HepG2 (cell line): ENCODE data around the gene CREG1. TPM values are rescaled to one million over a fixed set of nuclear protein-coding genes. Genes with fewer than 3 reads are reported as not detected.

Experiments used
- ATAC-seq: fragments of 200-7000 bp; cut with Tn5 transposase; 3 replicates; pipeline ENCODE4 v1.9.1; 2020; ENCODE audit warnings: mild to moderate bottlenecking, moderate library complexity
- BruUV-seq: library from RNA; stranded (reverse); fragments of 400-500 nt; replicated peaks from 2 replicates; lab custom pipeline; 2021; lab: Mats Ljungman, UMichigan
- CTCF ChIA-PET: fragments of 300-600 bp; formaldehyde crosslinking; extraction: SDS; loops from one replicate; lab custom pipeline; 2021; ENCODE audit warnings: low total read pairs, inconsistent platforms, low intra/inter-chr PET ratio; lab: Yijun Ruan, JAX
- POLR2A ChIA-PET: fragments of 350-600 bp; sonication (Branson Sonifier 250); formaldehyde crosslinking; loops from one replicate; lab custom pipeline; 2020; ENCODE audit warnings: antibody characterized with exemption, inconsistent platforms; lab: Yijun Ruan, JAX
- DNase-seq: peaks from one replicate; pipeline ENCODE4 v3.0.0-alpha.2; 2015; ENCODE audit warnings: low spot score
- FAIRE-seq: peaks from 3 replicates; lab custom pipeline; 2011; peaks lifted over from hg19 to GRCh38; lab: Jason Lieb, UNC
- H2AFZ ChIP-seq: one replicate; pipeline ENCODE4 v1.6.1; 2011; ENCODE audit warnings: low read length, inconsistent platforms
- H3K27ac ChIP-seq: fragments of 300-600 bp; 3 replicates; pipeline ENCODE4 v1.8.0; 2011; ENCODE audit warnings: mixed run types, mild to moderate bottlenecking, mixed read lengths, low read length, inconsistent platforms; ENCODE audit not compliant: insufficient read depth; ENCODE audit errors: extremely low read length
- H3K27me3 ChIP-seq, 2 experiments: fragments of 200-600 bp in 1 of 2; 2 replicates in 1 of 2; 3 replicates in 1 of 2; pipeline versions ENCODE4 v1.6.0 to v1.8.0; 2011; ENCODE audit warnings: low read length in 2 of 2, mild to moderate bottlenecking in 2 of 2, moderate library complexity in 2 of 2, inconsistent platforms in 1 of 2; ENCODE audit not compliant: insufficient read depth in 2 of 2, control insufficient read depth in 1 of 2
- H3K36me3 ChIP-seq, 2 experiments: fragments of 200-600 bp in 1 of 2; replicated peaks in 1 of 2; 2 replicates in 1 of 2; 3 replicates in 1 of 2; pipeline versions ENCODE4 v1.5.1 to v1.8.0; 2011; ENCODE audit warnings: low read length in 2 of 2, inconsistent platforms in 1 of 2; ENCODE audit not compliant: insufficient read depth in 2 of 2, control insufficient read depth in 1 of 2
- H3K4me1 ChIP-seq: 2 replicates; pipeline ENCODE4 v1.5.1; 2012; ENCODE audit warnings: low read length, inconsistent platforms; ENCODE audit not compliant: insufficient read depth
- H3K4me2 ChIP-seq: 2 replicates; pipeline ENCODE4 v1.6.0; 2011; ENCODE audit warnings: low read depth, low read length, inconsistent platforms
- H3K4me3 ChIP-seq, 3 experiments: fragments of 200-600 bp in 1 of 3; sonication (generic), shearing (Covaris generic) in 1 of 3; replicated peaks in 1 of 3; 2 replicates each; pipeline ENCODE4 v1.5.1; 2011 to 2016; ENCODE audit warnings: low read length in 3 of 3, inconsistent platforms in 2 of 3, low read depth in 2 of 3, mild to moderate bottlenecking in 2 of 3, control low read depth in 1 of 3, mixed read lengths in 1 of 3; ENCODE audit not compliant: insufficient read depth in 1 of 3
- H3K79me2 ChIP-seq: one replicate; pipeline ENCODE4 v1.6.1; 2011; ENCODE audit warnings: low read length, inconsistent platforms; ENCODE audit not compliant: insufficient read depth
- H3K9ac ChIP-seq: 2 replicates; pipeline ENCODE4 v1.6.0; 2011; ENCODE audit warnings: mild to moderate bottlenecking, low read depth, low read length, inconsistent platforms; ENCODE audit not compliant: insufficient read depth
- H3K9me3 ChIP-seq: 2 replicates; pipeline ENCODE4 v1.5.1; 2012; ENCODE audit warnings: mild to moderate bottlenecking, low read length
- H4K20me1 ChIP-seq: 2 replicates; pipeline ENCODE4 v1.6.0; 2011; ENCODE audit warnings: inconsistent platforms, mild to moderate bottlenecking, low read length, moderate library complexity; ENCODE audit not compliant: insufficient read depth
- CSRNP2 ChIP-seq: sonication (generic); formaldehyde crosslinking; conservative IDR thresholded peaks from 2 replicates; pipeline ENCODE4 v1.8.0; 2022; ENCODE audit warnings: low read depth, missing genetic modification reagents
- HMG20A ChIP-seq: IDR thresholded peaks from 2 replicates; pipeline ENCODE4 v1.6.1; 2016; ENCODE audit warnings: borderline replicate concordance
- HNF1A ChIP-seq, 2 experiments: sonication (generic) in 1 of 2; formaldehyde crosslinking in 1 of 2; IDR thresholded peaks; 2 replicates each; pipeline versions ENCODE4 v1.4.0 to v1.6.1; 2016 to 2020; ENCODE audit warnings: borderline replicate concordance in 1 of 2, low read depth in 1 of 2, mild to moderate bottlenecking in 1 of 2, missing genetic modification reagents in 1 of 2
- HOXD1 ChIP-seq: sonication (generic); formaldehyde crosslinking; IDR thresholded peaks from 2 replicates; pipeline ENCODE4 v1.5.0; 2020; ENCODE audit warnings: missing genetic modification reagents
- KDM6A ChIP-seq: IDR thresholded peaks from 2 replicates; pipeline ENCODE4 v1.6.1; 2016; ENCODE audit warnings: low read depth
- MAFK ChIP-seq, 2 experiments: IDR thresholded peaks in 1 of 2; conservative IDR thresholded peaks in 1 of 2; 2 replicates each; pipeline ENCODE4 v1.6.1; 2011; ENCODE audit warnings: improper control_type of control experiment in 2 of 2, low read length in 2 of 2
- THAP11 ChIP-seq: IDR thresholded peaks from 2 replicates; pipeline ENCODE4 v1.6.1; 2016; ENCODE audit warnings: missing biosample characterization, missing genetic modification reagents
- ZBTB21 ChIP-seq: sonication (generic); formaldehyde crosslinking; IDR thresholded peaks from 2 replicates; pipeline ENCODE4 v1.4.0; 2020; ENCODE audit warnings: missing genetic modification reagents
- ZFP36L2 ChIP-seq: sonication (generic); formaldehyde crosslinking; IDR thresholded peaks from 2 replicates; pipeline ENCODE4 v1.4.0; 2020; ENCODE audit warnings: missing genetic modification reagents
- ZFP41 ChIP-seq: sonication (generic); formaldehyde crosslinking; IDR thresholded peaks from 2 replicates; pipeline ENCODE4 v1.4.0; 2020; ENCODE audit warnings: mild to moderate bottlenecking, missing genetic modification reagents, borderline replicate concordance
- ZNF740 ChIP-seq: sonication (generic); formaldehyde crosslinking; IDR thresholded peaks from 2 replicates; pipeline ENCODE4 v1.4.0; 2020; ENCODE audit warnings: missing genetic modification reagents
- ZNF781 ChIP-seq: sonication (generic); formaldehyde crosslinking; IDR thresholded peaks from 2 replicates; pipeline ENCODE4 v1.5.1; 2020; ENCODE audit warnings: borderline replicate concordance, mild to moderate bottlenecking, missing genetic modification reagents; ENCODE audit errors: not compliant biosample characterization
- ZNF83 ChIP-seq: sonication (generic); formaldehyde crosslinking; IDR thresholded peaks from 2 replicates; pipeline ENCODE4 v1.4.0; 2020; ENCODE audit warnings: missing genetic modification reagents, mild to moderate bottlenecking, borderline replicate concordance
- WGBS: methylation state at CpG from one replicate; pipeline ENCODE4 v1.1.6; 2017; ENCODE audit warnings: low lambda C conversion rate; 5-methylcytosine and 5-hydroxymethylcytosine counted together
- in situ Hi-C: cut with HindIII; loops from 2 replicates; pipeline ENCODE4 v1.10.0; 2017; ENCODE audit warnings: low pct_unique_long_range_greater_than_20kb; ENCODE audit not compliant: extremely low pct_ligation_motif_present
- intact Hi-C: fragments of 100-400 bp; cut with micrococcal nuclease; formaldehyde crosslinking; loops from one replicate; pipeline ENCODE4 v1.10.0; 2022; ENCODE audit not compliant: unreplicated experiment
- polyA plus RNA-seq, 8 experiments: library from polyadenylated mRNA; depleted of rRNA in 3 of 8; stranded (reverse) in 7 of 8; unstranded in 1 of 8; fragments of >200 nt; fragmentation: Illumina TruSeq in 4 of 8; extraction: Trizol in 4 of 8; gene quantifications; 2 replicates each; pipeline versions ENCODE4 v1.2.1 to v1.2.3, GENCODE V29; 2011 to 2016; ENCODE audit warnings: low read depth in 4 of 8, missing spikeins in 1 of 8, mixed read lengths in 1 of 8; ENCODE audit not compliant: insufficient read depth in 1 of 8
- total RNA-seq, 5 experiments: library from RNA; depleted of rRNA; stranded (reverse); fragments of >200 nt; fragmentation: Illumina TruSeq; extraction: Trizol; gene quantifications; 2 replicates each; pipeline ENCODE4 v1.2.3, GENCODE V29; 2016; ENCODE audit warnings: low read depth in 1 of 5
- TF ChIP-seq, protein P1 (sequence below): sonication (generic); formaldehyde crosslinking; IDR thresholded peaks from 2 replicates; pipeline ENCODE4 v1.5.0; 2020; ENCODE audit warnings: missing genetic modification reagents
- TF ChIP-seq, protein P2 (sequence below): sonication (generic); formaldehyde crosslinking; IDR thresholded peaks from 2 replicates; pipeline ENCODE4 v1.4.0; 2020; ENCODE audit warnings: mild to moderate bottlenecking, missing genetic modification reagents, borderline replicate concordance

CREG1 gene
- total and polyA plus RNA-seq, 2 of the 13 experiments (the other 11 are each of a cell fraction or from before 2014, with no cell fraction given), result 31.3 to 33.5 TPM

- H3K9ac ChIP-seq, result no peak overlapping the region
- no peak for DNase-seq
- POLR2A ChIA-PET, result no interaction called here
- no peaks in the 10 kb centered on the region for H3K9me3 ChIP-seq
- FAIRE-seq, result no peak
- no peaks in the 10 kb centered on the region for H4K20me1 ChIP-seq
- H3K4me2 ChIP-seq, result no peak overlapping the region
- H3K4me1 ChIP-seq, result no peaks in the 10 kb centered on the region
- BruUV-seq, result no TSS peak
- CTCF ChIA-PET, result no interaction called here
- in situ Hi-C loops, result no loop called here
- WGBS, result 40% methylated on average over 8 of the region's 8 CpGs
- no peak overlapping the region for H2AFZ ChIP-seq
- peaks cover 0 to 20% of the 10 kb centered on the region in 2 experiments; a peak in 3 of 5 replicates for H3K27me3 ChIP-seq
- H3K36me3 ChIP-seq, result no peaks in the 10 kb centered on the region
- no peak overlapping the region for H3K27ac ChIP-seq
- no peaks in the 10 kb centered on the region for H3K79me2 ChIP-seq
- intact Hi-C loops, result no loop called here
- no peak for ATAC-seq
- H3K4me3 ChIP-seq, result no peak overlapping the region
- TF ChIP-seq ZBTB21 (CRISPR knock-in tag) (no peak), ZFP41 (CRISPR knock-in tag) (no peak), ZNF83 (CRISPR knock-in tag) (no peak), HOXD1 (no peak), ZNF781 (CRISPR knock-in tag) (no peak), KDM6A (CRISPR knock-in tag) (no peak), HNF1A (IDR thresholded peaks at IDR 0.05; ENCODE audit: low read depth) (no peak), HNF1A (CRISPR knock-in tag; IDR thresholded peaks at IDR 0.05; ENCODE audit: borderline replicate concordance) (no peak), MAFK (conservative IDR thresholded peaks at IDR 0.05 in 1 of 2, IDR thresholded peaks at IDR 0.05 in 1 of 2; ENCODE audit: low read length in 2 of 2) (no peak), CSRNP2 (CRISPR knock-in tag) (no peak), HMG20A (CRISPR knock-in tag) (no peak), ZNF740 (CRISPR knock-in tag) (no peak), ZFP36L2 (CRISPR knock-in tag) (no peak), THAP11 (CRISPR knock-in tag) (no peak)
- TF ChIP-seq, protein P1, sequence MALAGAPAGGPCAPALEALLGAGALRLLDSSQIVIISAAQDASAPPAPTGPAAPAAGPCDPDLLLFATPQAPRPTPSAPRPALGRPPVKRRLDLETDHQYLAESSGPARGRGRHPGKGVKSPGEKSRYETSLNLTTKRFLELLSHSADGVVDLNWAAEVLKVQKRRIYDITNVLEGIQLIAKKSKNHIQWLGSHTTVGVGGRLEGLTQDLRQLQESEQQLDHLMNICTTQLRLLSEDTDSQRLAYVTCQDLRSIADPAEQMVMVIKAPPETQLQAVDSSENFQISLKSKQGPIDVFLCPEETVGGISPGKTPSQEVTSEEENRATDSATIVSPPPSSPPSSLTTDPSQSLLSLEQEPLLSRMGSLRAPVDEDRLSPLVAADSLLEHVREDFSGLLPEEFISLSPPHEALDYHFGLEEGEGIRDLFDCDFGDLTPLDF (CRISPR knock-in tag), result no peak
- TF ChIP-seq, protein P2, sequence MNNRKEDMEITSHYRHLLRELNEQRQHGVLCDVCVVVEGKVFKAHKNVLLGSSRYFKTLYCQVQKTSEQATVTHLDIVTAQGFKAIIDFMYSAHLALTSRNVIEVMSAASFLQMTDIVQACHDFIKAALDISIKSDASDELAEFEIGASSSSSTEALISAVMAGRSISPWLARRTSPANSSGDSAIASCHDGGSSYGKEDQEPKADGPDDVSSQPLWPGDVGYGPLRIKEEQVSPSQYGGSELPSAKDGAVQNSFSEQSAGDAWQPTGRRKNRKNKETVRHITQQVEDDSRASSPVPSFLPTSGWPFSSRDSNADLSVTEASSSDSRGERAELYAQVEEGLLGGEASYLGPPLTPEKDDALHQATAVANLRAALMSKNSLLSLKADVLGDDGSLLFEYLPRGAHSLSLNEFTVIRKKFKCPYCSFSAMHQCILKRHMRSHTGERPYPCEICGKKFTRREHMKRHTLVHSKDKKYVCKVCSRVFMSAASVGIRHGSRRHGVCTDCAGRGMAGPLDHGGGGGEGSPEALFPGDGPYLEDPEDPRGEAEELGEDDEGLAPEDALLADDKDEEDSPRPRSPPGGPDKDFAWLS, result no peak
Observed at GRCh38 chr1:167509587-167509986, 44.0 kb downstream of the CREG1 start.
